NCI-H187 treated with DMSO at 0.1 percent for 48 hours (cell line): ENCODE data around the gene CYP3A4.
"Not testable (repeated sequence)": the region's sequence is repeated elsewhere in the genome, so short reads cannot be mapped to it uniquely, and the experiment has no call there.

Experiments used
- DNase-seq: peaks from one replicate; lab custom pipeline; 2025; lab: John Stamatoyannopoulos, UW

Gene CYP3A4

DNA sequence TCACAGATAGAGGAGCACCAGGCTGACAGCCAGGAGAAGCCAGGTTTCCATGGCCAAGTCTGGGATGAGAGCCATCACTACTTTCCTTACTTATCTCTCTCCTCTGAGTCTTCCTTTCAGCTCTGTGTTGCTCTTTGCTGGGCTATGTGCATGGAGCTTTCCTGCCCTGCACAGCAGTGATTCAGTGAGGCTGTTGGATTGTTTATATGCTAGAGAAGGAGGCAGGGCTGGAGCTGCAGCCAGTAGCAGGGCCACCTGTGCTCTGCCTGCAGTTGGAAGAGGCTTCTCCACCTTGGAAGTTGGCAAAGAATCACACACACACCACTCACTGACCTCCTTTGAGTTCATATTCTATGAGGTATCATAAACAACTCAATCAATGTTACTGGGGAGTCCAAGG lies at the start of gene CYP3A4:
Gene CYP3A4 (minus strand): TSS at position 178 of the 400 bp plus-strand sequence. CDS start 103 bp downstream, at position 75.
- DNase-seq: no peak

GRCh38 chr7:99833289-99833877 lies 49.4 kb upstream of the CYP3A4 start:
- DNase-seq: no peak

DNA sequence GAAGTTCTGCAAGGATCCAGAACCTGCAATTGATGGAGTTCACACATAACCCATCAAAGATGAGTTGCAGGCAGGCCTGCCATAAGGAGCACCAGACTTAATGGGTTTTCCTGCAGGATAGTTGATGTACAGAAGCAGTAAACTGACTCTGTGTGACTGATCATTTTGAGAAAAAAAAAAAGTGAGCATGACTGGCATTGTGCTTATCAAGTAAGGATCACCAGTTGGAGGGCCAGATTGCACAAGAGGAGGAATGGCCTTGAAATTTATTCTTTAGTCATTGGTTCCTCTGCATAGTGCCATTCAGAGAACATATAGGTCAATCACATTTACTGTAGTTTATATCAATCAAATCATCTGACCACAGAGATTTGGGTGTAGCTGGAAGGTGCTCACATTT lies 47.6 kb upstream of the CYP3A4 start:
- DNase-seq: no peak

DNA sequence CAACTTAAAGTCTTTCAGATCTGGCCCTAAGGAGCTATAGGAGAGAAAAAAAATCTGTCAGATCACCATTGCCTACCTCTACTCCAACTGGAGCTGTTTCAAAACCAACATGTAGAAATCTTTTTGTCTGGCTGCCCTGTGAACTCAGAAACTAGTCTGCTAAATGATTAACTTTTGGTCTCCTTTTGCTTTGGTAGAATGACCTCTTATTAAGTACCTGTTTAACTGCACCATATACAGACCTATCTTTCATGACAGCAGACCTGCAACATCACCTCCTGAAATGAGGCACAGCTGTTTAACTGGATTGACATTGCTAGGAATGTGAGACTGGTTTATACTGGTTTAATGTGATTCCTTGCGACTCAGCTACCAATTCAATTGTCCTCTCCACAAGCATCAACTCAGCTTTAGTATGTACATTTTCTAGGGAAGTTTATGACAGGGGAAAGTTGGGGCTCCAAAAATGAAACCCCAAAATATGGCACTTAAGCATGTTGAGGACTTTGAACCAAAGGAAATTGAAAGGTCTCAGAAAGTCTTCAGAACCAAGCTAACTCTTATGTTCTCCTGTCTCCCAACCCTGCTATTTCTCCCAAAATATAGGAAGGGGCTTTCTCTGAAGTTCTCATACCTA lies 45.7 kb upstream of the CYP3A4 start:
- no peak for DNase-seq

DNA sequence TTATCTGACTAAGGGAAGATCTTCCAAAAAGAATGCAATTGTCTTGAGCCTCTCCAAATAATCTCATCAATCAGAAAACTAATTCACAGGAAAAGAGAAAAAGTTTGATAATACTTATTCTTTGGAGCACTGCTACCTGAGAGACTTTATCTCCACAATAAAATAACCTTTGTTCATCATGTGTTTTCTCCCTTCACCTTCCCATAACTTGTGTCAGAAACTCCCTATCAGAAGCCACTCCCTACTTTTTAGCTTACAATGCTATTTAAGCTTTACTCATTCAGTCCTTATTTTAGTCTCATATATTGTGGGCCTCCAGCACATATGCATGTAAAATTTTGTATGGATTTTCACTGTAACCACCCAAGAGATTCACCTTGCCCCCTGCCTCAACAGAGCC lies 44.8 kb upstream of the CYP3A4 start:
- no peak for DNase-seq

- no peak for DNase-seq
Observed at GRCh38 chr7:99827040-99827778, 43.2 kb upstream of the CYP3A4 start.

- no peak for DNase-seq
Observed at GRCh38 chr7:99825873-99826272, 41.9 kb upstream of the CYP3A4 start.

DNA sequence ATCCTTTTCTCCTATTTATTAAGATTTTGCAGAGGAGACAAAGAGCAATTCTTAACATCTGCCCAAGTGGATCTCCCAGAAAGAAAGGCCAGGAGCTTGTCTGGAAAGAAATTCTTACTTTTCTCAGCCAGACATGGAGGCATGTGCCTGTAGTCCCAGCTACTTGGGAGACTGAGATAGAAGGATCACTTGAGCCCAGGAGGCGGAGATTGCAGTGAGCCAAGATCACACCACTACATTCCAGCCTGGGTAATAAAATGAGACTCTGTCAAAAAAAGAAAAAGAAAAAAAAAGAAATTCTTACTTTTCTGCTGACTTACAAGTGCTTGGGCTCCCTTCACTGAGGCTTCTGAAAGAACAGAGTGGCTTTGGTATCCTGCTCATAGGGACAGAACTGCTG lies 41.5 kb upstream of the CYP3A4 start:
- DNase-seq: no peak

- DNase-seq: no peak
Observed at GRCh38 chr7:99824091-99824490, 40.1 kb upstream of the CYP3A4 start.

DNA sequence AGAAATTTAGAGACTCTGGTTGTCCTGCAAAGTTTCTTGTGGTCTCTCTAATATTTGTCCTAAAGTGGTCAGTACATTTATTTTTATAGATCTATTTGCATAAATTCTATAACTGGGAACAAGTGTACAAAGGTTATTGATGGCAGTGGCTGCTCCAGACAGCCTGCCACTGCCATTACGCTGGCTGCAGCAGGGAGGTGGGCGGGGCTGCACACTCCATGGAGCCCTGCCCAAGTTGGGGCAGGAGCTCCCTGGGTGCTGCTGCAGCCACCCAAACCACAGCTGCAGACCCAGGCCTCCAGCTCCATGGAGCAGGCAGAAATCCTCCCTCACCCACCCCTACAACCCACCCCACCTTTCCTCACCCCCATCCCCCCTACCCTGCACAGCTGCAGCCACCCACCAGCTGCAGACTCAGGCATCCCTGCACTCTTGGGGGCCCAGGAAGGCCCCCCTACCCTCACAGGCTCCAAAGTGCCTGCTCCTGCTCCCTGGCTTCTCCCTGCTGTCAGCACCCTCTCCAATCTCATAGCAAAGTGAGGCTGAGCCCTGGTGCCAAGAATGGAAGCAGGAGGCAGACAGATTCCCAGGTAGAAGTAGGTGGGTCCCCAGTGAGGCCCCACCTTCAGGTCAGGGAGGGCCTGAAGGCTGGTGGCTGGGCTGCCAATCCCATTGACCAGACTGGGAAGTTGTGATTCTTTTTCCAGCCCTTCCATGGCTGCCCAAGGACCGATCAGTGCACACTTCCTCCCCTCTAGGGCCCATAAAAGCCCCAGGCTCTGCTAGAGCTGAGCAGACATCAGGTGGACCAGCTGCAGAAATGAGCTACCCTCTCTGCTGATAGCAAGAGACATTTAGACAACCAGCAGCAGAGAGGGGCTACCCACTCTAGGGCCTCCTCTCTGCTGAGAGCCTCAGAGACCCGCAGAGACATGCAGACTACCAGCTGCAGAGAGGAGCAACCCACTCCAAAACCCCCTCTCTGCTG lies 39.0 kb upstream of the CYP3A4 start:
- no peak for DNase-seq

DNA sequence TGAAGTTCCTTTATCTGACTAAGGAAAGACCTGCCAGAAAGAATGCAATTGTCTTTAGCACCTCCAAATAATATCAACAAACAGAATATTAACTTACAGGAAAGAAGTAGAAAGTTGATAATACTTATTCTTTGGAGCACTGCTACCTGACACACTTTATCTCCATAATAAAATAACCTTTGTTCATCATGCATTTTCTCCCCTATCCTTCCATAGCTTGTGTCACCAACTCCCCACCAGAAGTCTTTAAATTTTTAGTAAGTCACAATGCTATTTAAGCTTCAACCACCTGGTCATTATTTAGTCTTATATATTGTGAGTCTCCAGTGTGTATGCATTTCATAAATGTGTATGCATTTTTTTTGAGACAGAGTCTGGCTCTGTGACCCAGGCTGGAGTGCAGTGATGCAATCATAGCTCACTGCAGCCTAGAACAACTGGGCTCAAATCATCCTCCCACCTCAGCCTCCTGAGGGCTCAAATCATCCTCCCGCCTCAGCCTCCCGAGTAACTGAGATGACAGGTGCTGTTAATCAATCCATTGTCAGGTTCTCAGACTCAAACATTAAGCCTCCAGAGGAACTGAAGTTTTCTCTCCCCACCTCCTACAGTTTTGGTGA lies 36.5 kb upstream of the CYP3A4 start:
- no peak for DNase-seq

DNA sequence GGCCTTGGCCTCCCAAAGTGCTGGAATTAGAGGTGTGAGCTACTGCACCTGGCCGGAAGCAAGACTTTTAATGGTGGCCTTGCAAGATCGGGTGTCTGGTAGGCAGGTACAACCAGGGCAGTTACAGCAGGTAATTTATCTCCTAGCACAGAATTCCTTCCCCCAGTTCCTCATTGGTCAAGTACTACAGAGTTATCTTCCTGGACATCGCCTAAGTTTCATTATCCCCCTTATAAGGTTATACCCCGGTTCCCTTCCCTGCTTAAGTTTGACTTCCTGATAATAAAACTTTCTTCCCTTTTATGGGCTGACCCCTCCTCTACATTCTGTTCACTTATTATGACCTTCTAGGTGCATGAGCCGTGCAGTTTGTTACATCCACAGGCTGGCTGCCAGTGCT lies 24.8 kb upstream of the CYP3A4 start:
- no peak for DNase-seq

GRCh38 chr7:99806839-99807478 lies 23.0 kb upstream of the CYP3A4 start:
- no peak for DNase-seq

GRCh38 chr7:99805641-99806040 lies 21.7 kb upstream of the CYP3A4 start:
- no peak for DNase-seq

DNA sequence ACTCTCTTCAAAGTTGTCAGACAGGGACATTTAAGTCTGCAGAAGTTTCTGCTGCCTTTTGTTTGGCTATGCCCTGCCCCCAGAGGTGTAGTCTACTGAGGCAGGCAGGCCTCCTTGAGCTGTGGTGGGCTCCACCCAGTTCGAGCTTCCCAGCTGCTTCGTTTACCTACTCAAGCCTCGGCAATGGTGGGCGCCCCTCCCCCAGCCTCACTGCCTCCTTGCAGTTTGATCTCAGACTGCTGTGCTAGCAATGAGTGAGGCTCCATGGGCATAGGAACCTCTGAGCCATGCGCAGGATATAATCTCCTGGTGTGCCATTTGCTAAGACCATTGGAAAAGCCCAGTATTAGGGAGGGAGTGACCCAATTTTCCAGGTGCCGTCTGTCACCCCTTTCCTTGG lies 19.1 kb upstream of the CYP3A4 start:
- not testable (repeated sequence) for DNase-seq

DNA sequence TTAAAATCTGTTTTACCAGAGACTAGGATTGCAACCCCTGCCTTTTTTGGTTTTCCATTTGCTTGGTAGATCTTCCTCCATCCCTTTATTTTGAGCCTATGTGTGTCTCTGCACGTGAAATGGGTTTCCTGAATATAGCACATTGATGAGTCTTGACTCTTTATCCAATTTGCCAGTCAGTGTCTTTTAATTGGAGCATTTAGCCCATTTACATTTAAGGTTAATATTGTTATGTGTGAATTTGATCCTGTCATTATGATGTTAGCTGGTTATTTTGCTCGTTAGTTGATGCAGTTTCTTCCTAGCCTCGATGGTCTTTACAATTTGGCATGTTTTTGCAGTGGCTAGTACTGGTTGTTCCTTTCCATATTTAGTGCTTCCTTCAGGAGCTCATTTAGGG lies 17.4 kb upstream of the CYP3A4 start:
- not testable (repeated sequence) for DNase-seq

- no peak for DNase-seq
Observed at GRCh38 chr7:99798972-99799371, 15.0 kb upstream of the CYP3A4 start.

DNA sequence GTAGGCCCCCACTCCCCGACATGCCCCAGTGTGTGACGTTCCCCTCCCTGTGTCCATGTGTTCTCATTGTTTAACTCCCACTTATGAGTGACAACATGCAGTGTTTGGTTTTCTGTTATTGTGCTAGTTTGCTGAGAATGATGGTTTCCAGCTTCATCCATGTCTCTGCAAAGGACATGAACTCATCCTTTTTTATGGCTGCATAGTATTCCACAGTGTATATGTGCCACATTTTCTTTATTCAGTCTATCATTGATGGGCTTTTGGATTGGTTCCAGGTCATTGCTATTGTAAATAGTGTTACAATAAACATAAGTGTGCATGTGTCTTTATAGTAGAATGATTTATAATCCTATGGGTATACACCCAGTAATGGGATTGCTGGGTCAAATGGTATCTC lies 11.9 kb upstream of the CYP3A4 start:
- DNase-seq: not testable (repeated sequence)

GRCh38 chr7:99794585-99795502 lies 10.9 kb upstream of the CYP3A4 start:
- DNase-seq: no peak

- DNase-seq: no peak
Observed at GRCh38 chr7:99793443-99793842, 9.5 kb upstream of the CYP3A4 start.
